Stromal cell of bone marrow (primary cell): ENCODE measurements around the gene TTC31.
"Not testable (repeated sequence)": the region's sequence is repeated elsewhere in the genome, so short reads cannot be mapped to it uniquely, and the experiment has no call there.

ENCODE experiments used
- DNase-seq: peaks from one replicate; pipeline ENCODE4 v3.0.0-alpha.2; 2012; ENCODE audit warnings: low read depth

Gene TTC31

GRCh38 chr2:74457549-74458131 is 25.2 kb upstream of the TTC31 start:
- no peak for DNase-seq

- peak; percentile 100 for DNase-seq
Observed at GRCh38 chr2:74458132-74458937, 24.5 kb upstream of the TTC31 start, which contains the start of gene WBP1. Gene WBP1 (plus strand): TSS chr2:74458438. CDS start chr2:74458603, 165 bp downstream.

GRCh38 chr2:74458938-74459363 is 23.9 kb upstream of the TTC31 start:
- DNase-seq = no peak

- not testable (repeated sequence) for DNase-seq
Observed at GRCh38 chr2:74459503-74460118, 23.3 kb upstream of the TTC31 start.

- not testable (repeated sequence) for DNase-seq
Observed at GRCh38 chr2:74460187-74460586, 22.7 kb upstream of the TTC31 start.

GRCh38 chr2:74461187-74462053 is 21.5 kb upstream of the TTC31 start:
- DNase-seq = no peak

GRCh38 chr2:74462054-74462785 is 20.7 kb upstream of the TTC31 start:
- no peak for DNase-seq

- no peak for DNase-seq
Observed at GRCh38 chr2:74462786-74463105, 20.1 kb upstream of the TTC31 start.

GRCh38 chr2:74464406-74464805 is 18.5 kb upstream of the TTC31 start:
- DNase-seq = no peak

- DNase-seq = not testable (repeated sequence)
Observed at GRCh38 chr2:74470742-74471141, 12.1 kb upstream of the TTC31 start.

- DNase-seq = no peak
Observed at GRCh38 chr2:74471332-74472065, 11.4 kb upstream of the TTC31 start.

GRCh38 chr2:74472086-74472944 is 10.6 kb upstream of the TTC31 start, which contains the start of gene MRPL53:
Gene MRPL53 (minus strand): TSS chr2:74472680. CDS start chr2:74472660, 20 bp downstream.
- DNase-seq = peak; percentile 85

GRCh38 chr2:74472945-74473258 is 10.0 kb upstream of the TTC31 start:
- DNase-seq = no peak

- no peak for DNase-seq
Observed at GRCh38 chr2:74474481-74474880, 8.4 kb upstream of the TTC31 start.

- no peak for DNase-seq
Observed at GRCh38 chr2:74474899-74475298, 8.0 kb upstream of the TTC31 start.

GRCh38 chr2:74481431-74481830 is 1.4 kb upstream of the TTC31 start:
- no peak for DNase-seq

GRCh38 chr2:74481961-74482800 is 700 bp upstream of the TTC31 start:
- DNase-seq = no peak

GRCh38 chr2:74483675-74484164 is 839 bp downstream of the TTC31 start:
- DNase-seq = not testable (repeated sequence)

GRCh38 chr2:74486141-74486540 is 3.3 kb downstream of the TTC31 start:
- no peak for DNase-seq
